Panc1 (cell line): ENCODE measurements around the gene LASP1. TPM values are rescaled to one million over a fixed set of nuclear protein-coding genes. Genes with fewer than 3 reads are reported as not detected.

Source experiments
- ATAC-seq: fragments of 200-7000 bp; cut with Tn5 transposase; 2 replicates; pipeline ENCODE4 v1.9.1; 2020; ENCODE audit warnings: mild to moderate bottlenecking, moderate library complexity
- BruUV-seq: library from RNA; stranded (reverse); fragments of 400-500 nt; replicated peaks from 2 replicates; lab custom pipeline; 2021; lab: Mats Ljungman, UMichigan
- CTCF ChIA-PET: fragments of 300-600 bp; sonication (Branson Sonifier 250); formaldehyde crosslinking; loops from one replicate; lab custom pipeline; 2022; ENCODE audit warnings: antibody characterized with exemption; lab: Charles Lee
- POLR2A ChIA-PET: fragments of 300-600 bp; sonication (Branson Sonifier 250); formaldehyde crosslinking; loops from one replicate; lab custom pipeline; 2022; ENCODE audit warnings: antibody characterized with exemption; lab: Charles Lee
- DNase-seq: peaks from one replicate; pipeline ENCODE4 v3.0.0-alpha.2; 2010; ENCODE audit warnings: low read depth, low spot score
- H3K27ac ChIP-seq: 2 replicates; pipeline ENCODE4 v1.5.1; 2011; ENCODE audit warnings: mild to moderate bottlenecking, low read length, inconsistent platforms
- H3K27me3 ChIP-seq: fragments of 200-500 bp; sonication (Bioruptor generic); 2 replicates; pipeline ENCODE4 v1.6.0; 2014; ENCODE audit warnings: low read length, inconsistent platforms; ENCODE audit not compliant: control insufficient read depth, insufficient read depth
- H3K36me3 ChIP-seq: fragments of 200-500 bp; sonication (Bioruptor generic); 2 replicates; pipeline ENCODE4 v1.5.1; 2014; ENCODE audit warnings: inconsistent platforms, mild to moderate bottlenecking, low read length, moderate library complexity; ENCODE audit not compliant: control insufficient read depth, insufficient read depth
- H3K4me1 ChIP-seq: 2 replicates; pipeline ENCODE4 v1.5.1; 2011; ENCODE audit warnings: inconsistent platforms, mild to moderate bottlenecking, low read length, moderate library complexity; ENCODE audit not compliant: control insufficient read depth, insufficient read depth
- H3K4me3 ChIP-seq, 2 experiments: 2 replicates each; pipeline ENCODE4 v1.5.1; 2011 to 2012; ENCODE audit warnings: low read depth in 2 of 2, low read length in 2 of 2, mild to moderate bottlenecking in 2 of 2, inconsistent platforms in 1 of 2, moderate library complexity in 1 of 2
- H3K9me3 ChIP-seq: fragments of 200-500 bp; sonication (Bioruptor generic); 2 replicates; pipeline ENCODE4 v1.5.1; 2014; ENCODE audit warnings: low read depth, mild to moderate bottlenecking, inconsistent platforms, low read length, moderate library complexity; ENCODE audit not compliant: control insufficient read depth, insufficient read depth
- POLR2AphosphoS5 ChIP-seq: IDR thresholded peaks from 2 replicates; pipeline ENCODE4 v1.6.1; 2012; ENCODE audit warnings: mild to moderate bottlenecking, low read depth, low read length, moderate library complexity
- SIN3A ChIP-seq: IDR thresholded peaks from 2 replicates; pipeline ENCODE4 v1.6.1; 2012; ENCODE audit warnings: low read depth, mild to moderate bottlenecking, low read length, moderate library complexity, borderline replicate concordance; ENCODE audit not compliant: insufficient read depth
- TCF7L2 ChIP-seq: IDR thresholded peaks from 2 replicates; pipeline ENCODE4 v1.6.1; 2011; ENCODE audit warnings: mild to moderate bottlenecking, low read depth, low read length, inconsistent platforms
- in situ Hi-C: cut with HindIII; loops from 2 replicates; pipeline ENCODE4 v1.10.0; 2016; ENCODE audit warnings: low sequenced_read_pairs, low pct_unique_long_range_greater_than_20kb
- intact Hi-C: fragments of 100-400 bp; cut with micrococcal nuclease; formaldehyde crosslinking; loops from one replicate; pipeline ENCODE4 v1.10.0; 2022; ENCODE audit not compliant: unreplicated experiment
- total RNA-seq: library from RNA; stranded (reverse); gene quantifications from one replicate; pipeline ENCODE4 v1.2.1, GENCODE V29; 2021; ENCODE audit not compliant: unreplicated experiment
- TF ChIP-seq, protein P1 (sequence below): fragments of 450-650 bp; IDR thresholded peaks from 2 replicates; pipeline ENCODE4 v1.5.1; 2017; ENCODE audit warnings: mild to moderate bottlenecking
- TF ChIP-seq, protein P2 (sequence below), 2 experiments: IDR thresholded peaks; 2 replicates each; pipeline ENCODE4 v1.6.1; 2011 to 2012; ENCODE audit warnings: low read depth in 2 of 2, control low read depth in 1 of 2, low read length in 1 of 2, mild to moderate bottlenecking in 1 of 2, moderate library complexity in 1 of 2; ENCODE audit not compliant: insufficient read depth in 1 of 2

Gene LASP1
- total RNA-seq, 1 experiment from 2014 or later: 112 TPM

- in situ Hi-C loops: no loop called here
- Histone ChIP-seq H3K27ac (no peak overlapping the region), H3K4me3 (no peak overlapping the region), H3K9me3 (no peaks in the 10 kb centered on the region), H3K36me3 (no peaks in the 10 kb centered on the region), H3K4me1 (peaks cover 8% of the 10 kb centered on the region), H3K27me3 (no peaks in the 10 kb centered on the region)
- POLR2A ChIA-PET: interaction anchor here (0.7 kb wide), 1 partner anchor 15 kb away, joined by 3 read pairs; no protein-coding TSS in a partner anchor
- CTCF ChIA-PET: no interaction called here
- BruUV-seq: no TSS peak
- DNase-seq (no peak), ATAC-seq (no peak)
- intact Hi-C loops: no loop called here
- TF ChIP-seq POLR2AphosphoS5 (no peak), SIN3A (no peak), TCF7L2 (no peak)
- TF ChIP-seq, protein P1, sequence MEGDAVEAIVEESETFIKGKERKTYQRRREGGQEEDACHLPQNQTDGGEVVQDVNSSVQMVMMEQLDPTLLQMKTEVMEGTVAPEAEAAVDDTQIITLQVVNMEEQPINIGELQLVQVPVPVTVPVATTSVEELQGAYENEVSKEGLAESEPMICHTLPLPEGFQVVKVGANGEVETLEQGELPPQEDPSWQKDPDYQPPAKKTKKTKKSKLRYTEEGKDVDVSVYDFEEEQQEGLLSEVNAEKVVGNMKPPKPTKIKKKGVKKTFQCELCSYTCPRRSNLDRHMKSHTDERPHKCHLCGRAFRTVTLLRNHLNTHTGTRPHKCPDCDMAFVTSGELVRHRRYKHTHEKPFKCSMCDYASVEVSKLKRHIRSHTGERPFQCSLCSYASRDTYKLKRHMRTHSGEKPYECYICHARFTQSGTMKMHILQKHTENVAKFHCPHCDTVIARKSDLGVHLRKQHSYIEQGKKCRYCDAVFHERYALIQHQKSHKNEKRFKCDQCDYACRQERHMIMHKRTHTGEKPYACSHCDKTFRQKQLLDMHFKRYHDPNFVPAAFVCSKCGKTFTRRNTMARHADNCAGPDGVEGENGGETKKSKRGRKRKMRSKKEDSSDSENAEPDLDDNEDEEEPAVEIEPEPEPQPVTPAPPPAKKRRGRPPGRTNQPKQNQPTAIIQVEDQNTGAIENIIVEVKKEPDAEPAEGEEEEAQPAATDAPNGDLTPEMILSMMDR: no peak
These were observed 19.0 kb downstream of the LASP1 start for GRCh38 chr17:38888842-38889241.

GRCh38 chr17:38889745-38890409 lies 20.0 kb downstream of the LASP1 start:
- no peaks in the 10 kb centered on the region for H3K9me3 ChIP-seq
- DNase-seq: no peak
- H3K4me3 ChIP-seq: no peak overlapping the region
- peaks cover 7% of the 10 kb centered on the region for H3K4me1 ChIP-seq
- ChIA-PET CTCF (no interaction called here), POLR2A (interaction anchor here (0.7 kb wide), 1 partner anchor 16 kb away, joined by 3 read pairs; no protein-coding TSS in a partner anchor)
- intact Hi-C loops: no loop called here
- no peaks in the 10 kb centered on the region for H3K36me3 ChIP-seq
- no peaks in the 10 kb centered on the region for H3K27me3 ChIP-seq
- no peak overlapping the region for H3K27ac ChIP-seq
- no peak for ATAC-seq
- in situ Hi-C loops: no loop called here
- TF ChIP-seq POLR2AphosphoS5 (no peak), TCF7L2 (no peak)
- BruUV-seq: no TSS peak

GRCh38 chr17:38890410-38890746 lies 20.5 kb downstream of the LASP1 start:
- Histone ChIP-seq H3K36me3 (no peaks in the 10 kb centered on the region), H3K9me3 (no peaks in the 10 kb centered on the region), H3K4me1 (peaks cover 2% of the 10 kb centered on the region), H3K27ac (no peak overlapping the region), H3K4me3 (no peak overlapping the region), H3K27me3 (no peaks in the 10 kb centered on the region)
- POLR2A ChIA-PET: interaction anchor here (0.6 kb wide), 1 partner anchor 8 kb away, joined by 8 read pairs; no protein-coding TSS in a partner anchor
- DNase-seq: no peak
- BruUV-seq: no TSS peak
- CTCF ChIA-PET: no interaction called here
- intact Hi-C loops (no loop called here), in situ Hi-C loops (no loop called here)
- ATAC-seq: no peak
- TF ChIP-seq POLR2AphosphoS5 (no peak), SIN3A (no peak), TCF7L2 (no peak)
- TF ChIP-seq, protein P2, sequence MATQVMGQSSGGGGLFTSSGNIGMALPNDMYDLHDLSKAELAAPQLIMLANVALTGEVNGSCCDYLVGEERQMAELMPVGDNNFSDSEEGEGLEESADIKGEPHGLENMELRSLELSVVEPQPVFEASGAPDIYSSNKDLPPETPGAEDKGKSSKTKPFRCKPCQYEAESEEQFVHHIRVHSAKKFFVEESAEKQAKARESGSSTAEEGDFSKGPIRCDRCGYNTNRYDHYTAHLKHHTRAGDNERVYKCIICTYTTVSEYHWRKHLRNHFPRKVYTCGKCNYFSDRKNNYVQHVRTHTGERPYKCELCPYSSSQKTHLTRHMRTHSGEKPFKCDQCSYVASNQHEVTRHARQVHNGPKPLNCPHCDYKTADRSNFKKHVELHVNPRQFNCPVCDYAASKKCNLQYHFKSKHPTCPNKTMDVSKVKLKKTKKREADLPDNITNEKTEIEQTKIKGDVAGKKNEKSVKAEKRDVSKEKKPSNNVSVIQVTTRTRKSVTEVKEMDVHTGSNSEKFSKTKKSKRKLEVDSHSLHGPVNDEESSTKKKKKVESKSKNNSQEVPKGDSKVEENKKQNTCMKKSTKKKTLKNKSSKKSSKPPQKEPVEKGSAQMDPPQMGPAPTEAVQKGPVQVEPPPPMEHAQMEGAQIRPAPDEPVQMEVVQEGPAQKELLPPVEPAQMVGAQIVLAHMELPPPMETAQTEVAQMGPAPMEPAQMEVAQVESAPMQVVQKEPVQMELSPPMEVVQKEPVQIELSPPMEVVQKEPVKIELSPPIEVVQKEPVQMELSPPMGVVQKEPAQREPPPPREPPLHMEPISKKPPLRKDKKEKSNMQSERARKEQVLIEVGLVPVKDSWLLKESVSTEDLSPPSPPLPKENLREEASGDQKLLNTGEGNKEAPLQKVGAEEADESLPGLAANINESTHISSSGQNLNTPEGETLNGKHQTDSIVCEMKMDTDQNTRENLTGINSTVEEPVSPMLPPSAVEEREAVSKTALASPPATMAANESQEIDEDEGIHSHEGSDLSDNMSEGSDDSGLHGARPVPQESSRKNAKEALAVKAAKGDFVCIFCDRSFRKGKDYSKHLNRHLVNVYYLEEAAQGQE (IDR thresholded peaks at IDR 0.05; ENCODE audit: insufficient read depth in 1 of 2, low read depth in 2 of 2, low read length in 1 of 2): no peak
- TF ChIP-seq, protein P1: no peak
